K562 treated with DMSO at 1 percent for 24 hours (cell line): ENCODE measurements around the gene NUP85. TPM values are rescaled to one million over a fixed set of nuclear protein-coding genes. Genes with fewer than 3 reads are reported as not detected.

Experiments
- total RNA-seq: library from RNA; unstranded; fragments of 300-600 nt; gene quantifications from 2 replicates; pipeline ENCODE4 v1.2.3, GENCODE V29; 2022; ENCODE audit warnings: low read depth; ENCODE audit not compliant: insufficient read depth

Gene NUP85, protein sequence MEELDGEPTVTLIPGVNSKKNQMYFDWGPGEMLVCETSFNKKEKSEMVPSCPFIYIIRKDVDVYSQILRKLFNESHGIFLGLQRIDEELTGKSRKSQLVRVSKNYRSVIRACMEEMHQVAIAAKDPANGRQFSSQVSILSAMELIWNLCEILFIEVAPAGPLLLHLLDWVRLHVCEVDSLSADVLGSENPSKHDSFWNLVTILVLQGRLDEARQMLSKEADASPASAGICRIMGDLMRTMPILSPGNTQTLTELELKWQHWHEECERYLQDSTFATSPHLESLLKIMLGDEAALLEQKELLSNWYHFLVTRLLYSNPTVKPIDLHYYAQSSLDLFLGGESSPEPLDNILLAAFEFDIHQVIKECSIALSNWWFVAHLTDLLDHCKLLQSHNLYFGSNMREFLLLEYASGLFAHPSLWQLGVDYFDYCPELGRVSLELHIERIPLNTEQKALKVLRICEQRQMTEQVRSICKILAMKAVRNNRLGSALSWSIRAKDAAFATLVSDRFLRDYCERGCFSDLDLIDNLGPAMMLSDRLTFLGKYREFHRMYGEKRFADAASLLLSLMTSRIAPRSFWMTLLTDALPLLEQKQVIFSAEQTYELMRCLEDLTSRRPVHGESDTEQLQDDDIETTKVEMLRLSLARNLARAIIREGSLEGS
- 63.7 and 66.0 TPM in 2 replicates for total RNA-seq

DNA sequence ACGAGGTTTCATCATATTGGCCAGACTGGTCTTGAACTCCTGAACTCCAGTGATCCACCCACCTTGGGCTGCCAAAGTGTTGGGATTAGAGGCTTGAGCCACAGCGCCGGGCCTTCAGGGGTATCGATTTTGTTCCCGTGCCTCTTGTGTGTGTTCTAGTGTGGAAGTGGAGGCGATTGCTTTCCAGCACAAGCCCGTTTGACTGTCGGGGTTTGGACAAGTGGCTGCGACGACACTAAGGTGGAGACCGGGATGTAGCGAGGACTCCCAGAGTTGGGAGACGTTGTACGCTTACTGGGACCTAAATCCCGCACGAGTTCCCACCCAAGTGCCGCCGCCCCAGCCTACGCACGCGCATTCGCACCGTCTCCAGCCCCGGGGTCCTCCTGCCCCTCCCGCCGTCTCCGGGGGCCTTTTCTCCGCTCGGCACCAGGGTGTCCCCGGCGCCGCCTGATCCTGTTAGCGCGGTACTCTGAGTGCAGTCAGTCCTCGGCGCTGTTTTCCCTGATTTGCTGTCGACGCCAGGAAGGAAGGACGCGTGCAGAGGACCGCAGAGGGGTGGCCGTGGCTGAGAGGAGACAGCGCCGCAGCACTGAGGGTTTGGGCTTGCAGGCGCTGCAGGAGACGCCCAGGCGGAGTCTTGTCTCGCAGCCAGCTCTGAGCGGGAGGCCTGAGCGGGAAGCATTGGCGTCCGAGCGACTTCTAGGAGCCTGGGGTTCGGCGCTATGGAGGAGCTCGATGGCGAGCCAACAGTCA is at the start of gene NUP85:
TSS of gene NUP85 (plus strand) at position 643 of the 756 bp plus-strand sequence. CDS start at position 726, 83 bp downstream.

DNA sequence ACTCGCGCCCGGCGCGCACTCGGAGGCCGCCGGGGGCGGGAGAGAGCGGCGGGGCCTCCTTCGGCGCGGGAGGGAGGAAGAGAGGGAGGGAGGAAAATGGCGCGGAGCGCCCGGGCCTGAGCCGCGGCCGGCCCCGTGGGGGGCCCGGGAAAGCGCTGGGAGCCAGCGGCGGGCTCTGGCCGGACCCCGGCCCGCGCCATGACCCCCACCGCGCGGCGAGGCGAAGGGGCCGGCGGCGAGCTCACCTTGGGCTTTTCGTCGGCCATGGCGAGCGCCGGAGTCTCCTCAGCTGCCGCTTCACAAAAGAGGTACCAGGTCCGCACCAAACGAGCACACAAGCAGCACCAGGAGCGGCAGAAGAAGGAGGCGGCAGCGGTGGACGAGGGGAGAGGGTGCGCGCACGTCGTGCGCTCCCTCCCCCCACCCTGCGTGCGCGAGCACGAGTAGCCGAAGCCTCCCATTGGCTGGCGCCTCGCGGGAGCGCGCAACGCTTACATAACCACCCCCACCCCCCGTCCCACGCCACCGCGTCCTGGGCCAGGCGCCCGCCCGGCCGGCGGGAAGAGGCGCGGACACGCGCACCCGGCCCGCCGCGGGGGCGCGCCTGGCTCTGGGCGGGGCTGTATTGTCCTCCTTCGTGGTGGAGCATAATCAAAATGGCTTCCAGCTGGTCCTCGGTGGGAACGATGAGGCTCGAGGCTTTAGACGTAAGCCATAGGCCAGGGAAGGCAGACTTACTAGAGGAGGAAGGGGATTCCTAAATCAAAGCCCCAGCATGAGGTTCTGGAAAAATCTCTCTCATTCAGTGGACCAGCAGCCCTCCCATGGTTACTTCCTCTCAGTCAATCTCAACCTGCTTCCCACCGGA is 22.7 kb upstream of the NUP85 start, which contains the start of gene SUMO2:
TSS of gene SUMO2 (minus strand) at position 391 of the 868 bp plus-strand sequence. CDS start at position 266, 125 bp downstream.

DNA sequence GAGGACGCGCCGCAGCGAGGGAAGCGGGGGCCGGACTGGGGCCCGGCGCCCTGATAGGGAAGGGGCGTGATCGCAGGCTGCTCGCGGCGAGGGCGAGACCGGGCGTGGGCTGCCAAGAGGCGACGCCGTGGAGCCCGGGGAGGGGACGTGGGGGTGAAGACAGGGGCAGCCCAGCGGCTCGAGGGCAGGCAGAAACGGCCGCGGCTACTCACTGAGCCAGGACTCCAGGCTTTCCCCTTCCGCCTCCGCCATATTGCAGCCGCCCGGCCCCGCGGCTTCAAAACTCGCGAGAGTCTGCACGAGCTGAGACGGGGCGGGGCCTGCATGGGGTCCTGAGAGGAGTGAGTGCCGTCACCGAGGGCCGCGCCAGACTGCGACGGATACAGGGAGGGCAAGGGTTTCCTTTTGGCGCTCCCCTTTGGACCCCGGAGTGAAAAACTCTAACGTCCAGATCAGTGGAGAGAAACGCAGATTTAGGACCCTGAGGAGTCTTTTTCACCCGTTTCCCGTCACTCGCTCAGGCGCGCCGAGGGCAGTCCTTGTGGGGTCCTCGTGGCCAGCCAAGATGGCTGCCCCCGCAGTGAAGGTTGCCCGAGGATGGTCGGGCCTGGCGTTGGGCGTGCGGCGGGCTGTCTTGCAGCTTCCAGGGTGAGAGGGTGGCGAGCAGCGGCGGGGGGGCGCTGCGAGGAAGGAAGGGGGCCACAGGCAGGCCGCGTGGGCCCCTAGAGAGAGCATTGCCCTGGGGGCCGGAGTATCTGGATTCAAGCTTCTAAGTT is 56.0 kb downstream of the NUP85 start, which contains the start of the genes GGA3 and MRPS7:
TSS of gene GGA3 (minus strand) at position 271 of the 776 bp plus-strand sequence. CDS start at position 252, 19 bp downstream.
TSS of gene MRPS7 (plus strand) at position 544 of the 776 bp plus-strand sequence. CDS start at position 566, 22 bp downstream.

DNA sequence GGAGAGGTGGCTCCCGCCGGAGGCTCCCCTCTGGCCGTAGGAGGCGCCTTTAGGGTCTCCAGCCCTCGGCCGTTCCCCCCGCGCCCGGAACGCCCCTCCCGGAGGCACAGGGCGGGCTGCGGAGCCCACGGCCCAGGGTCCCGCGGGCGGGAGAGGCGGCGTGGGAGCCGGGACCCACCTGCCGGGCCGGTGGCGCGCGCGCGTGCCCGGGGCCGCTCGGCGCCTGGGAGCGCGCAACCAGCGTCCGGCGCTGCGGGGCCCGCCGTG is 65.4 kb downstream of the NUP85 start, which contains the start of gene MIF4GD:
TSS of gene MIF4GD (minus strand) at position 266 of the 267 bp plus-strand sequence. CDS start 1,036 bp downstream, outside the sequence.

Other genes starting within 250 kb of the NUP85 start
- gene HID1, start 232.9 kb upstream of the NUP85 start, total RNA-seq: 3.9 and 4.7 TPM in 2 replicates
- gene CDR2L, start 218.0 kb upstream of the NUP85 start, total RNA-seq: 17.4 and 19.2 TPM in 2 replicates
- 55.0 and 55.8 TPM in 2 replicates for gene MRPL58, start 193.0 kb upstream of the NUP85 start, total RNA-seq
- gene ATP5PD, start 158.7 kb upstream of the NUP85 start, total RNA-seq: 387 and 416 TPM in 2 replicates
- 32.1 and 32.5 TPM in 2 replicates for gene KCTD2, start 158.5 kb upstream of the NUP85 start, total RNA-seq
- gene SLC16A5, start 117.7 kb upstream of the NUP85 start, total RNA-seq: 6.4 and 8.4 TPM in 2 replicates
- gene ARMC7, start 95.7 kb upstream of the NUP85 start, total RNA-seq: 36.2 and 36.6 TPM in 2 replicates
- gene NT5C, start 73.9 kb upstream of the NUP85 start, total RNA-seq: 61.6 and 76.3 TPM in 2 replicates
- 151 and 160 TPM in 2 replicates for gene JPT1, start 51.2 kb upstream of the NUP85 start, total RNA-seq
- 115 and 125 TPM in 2 replicates for gene SUMO2, start 22.7 kb upstream of the NUP85 start, total RNA-seq
- gene GGA3, start 55.9 kb downstream of the NUP85 start, total RNA-seq: 57.3 and 61.5 TPM in 2 replicates
- 59.7 and 63.6 TPM in 2 replicates for gene MRPS7, start 56.2 kb downstream of the NUP85 start, total RNA-seq
- 60.9 and 72.8 TPM in 2 replicates for gene MIF4GD, start 65.6 kb downstream of the NUP85 start, total RNA-seq
- gene SLC25A19, start 83.8 kb downstream of the NUP85 start, total RNA-seq: 28.8 and 29.6 TPM in 2 replicates
- gene GRB2, start 200.0 kb downstream of the NUP85 start, total RNA-seq: 105 and 109 TPM in 2 replicates